RPMI8226 (cell line): ENCODE results near the gene SURF2.

Experiments used
- DNase-seq: peaks from one replicate; pipeline ENCODE4 v3.0.0-alpha.2; 2015

SURF2 gene

DNA sequence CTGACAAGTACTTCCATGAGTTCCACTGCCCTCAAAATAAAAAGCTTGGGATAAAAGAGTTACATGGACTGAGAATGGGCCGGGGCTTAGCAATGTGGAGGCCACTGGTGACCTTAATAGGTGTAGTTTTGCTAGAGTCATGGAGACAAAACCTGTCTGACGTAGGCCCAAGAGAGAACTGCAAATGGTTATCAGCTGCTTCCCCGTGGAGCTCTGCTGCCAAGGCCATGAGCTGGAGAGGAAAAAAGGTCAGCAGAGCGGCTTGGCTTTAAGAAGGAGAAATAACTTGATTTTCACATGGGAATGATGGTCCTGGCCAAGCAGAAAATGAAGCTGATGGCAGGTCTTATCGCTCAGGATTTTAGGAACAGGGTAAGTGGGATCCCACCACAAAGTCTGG lies 16.7 kb upstream of the SURF2 start:
- no peak for DNase-seq

- no peak for DNase-seq
Observed at GRCh38 chr9:133340256-133340655, 16.1 kb upstream of the SURF2 start.

DNA sequence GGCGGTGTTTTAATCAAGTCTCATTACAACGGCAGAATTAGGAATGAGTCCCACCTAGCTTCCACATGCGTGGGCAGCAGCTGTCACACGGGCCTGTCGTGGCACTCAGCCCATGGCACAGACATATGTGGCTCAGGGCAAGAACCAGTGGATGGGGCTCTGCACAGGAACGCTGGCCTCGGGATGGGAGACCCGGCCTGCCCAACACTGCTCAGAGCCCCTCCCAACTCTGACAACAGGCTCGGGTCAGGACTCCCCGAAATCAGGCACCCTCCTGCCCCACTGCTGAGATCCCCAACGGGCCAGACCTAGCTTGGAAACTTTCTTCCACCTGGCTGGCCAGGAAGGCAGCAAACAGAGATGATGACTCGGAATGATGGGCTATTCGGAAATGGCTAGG lies 15.4 kb upstream of the SURF2 start:
- no peak for DNase-seq

- no peak for DNase-seq
Observed at GRCh38 chr9:133341369-133342068, 14.8 kb upstream of the SURF2 start.

DNA sequence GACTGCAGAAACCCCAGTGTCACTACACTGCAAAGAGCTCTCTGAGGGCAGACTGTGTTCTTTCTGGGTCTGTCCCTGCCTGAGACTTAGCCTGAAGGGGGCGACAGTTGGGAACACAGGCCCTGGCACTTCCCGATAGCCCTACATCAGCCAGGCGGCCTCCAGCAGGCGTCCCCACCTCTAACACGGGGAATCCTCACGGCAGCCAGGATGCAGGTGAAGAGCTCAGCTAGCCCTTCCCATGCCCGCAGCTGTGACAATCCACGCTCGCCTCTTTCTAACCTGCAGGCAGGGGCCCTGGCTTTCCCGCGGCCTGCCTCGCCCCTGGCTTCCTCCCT lies 14.3 kb upstream of the SURF2 start:
- no peak for DNase-seq

GRCh38 chr9:133342570-133342969 lies 13.8 kb upstream of the SURF2 start:
- no peak for DNase-seq

DNA sequence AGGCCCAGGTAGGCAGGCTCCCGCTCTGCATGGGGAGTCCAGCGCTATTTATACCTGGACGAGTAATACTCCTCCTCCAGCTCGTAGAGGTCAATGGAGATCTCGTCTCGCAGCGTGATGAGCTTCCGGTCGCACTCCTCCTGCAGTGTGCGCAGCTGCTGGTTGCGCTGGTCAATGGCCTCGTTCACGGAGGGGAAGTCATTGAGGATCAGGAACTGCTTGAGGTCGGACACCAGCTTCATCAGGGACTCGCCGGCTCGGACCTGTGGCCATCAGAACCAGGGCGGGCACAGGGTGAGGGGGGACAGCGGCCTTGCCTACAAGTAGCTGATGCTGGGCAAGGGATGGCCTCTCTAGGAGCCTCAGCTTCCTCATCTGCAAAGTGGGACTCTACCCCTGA lies 12.3 kb upstream of the SURF2 start:
- no peak for DNase-seq

- no peak for DNase-seq
Observed at GRCh38 chr9:133344979-133345378, 11.4 kb upstream of the SURF2 start.

DNA sequence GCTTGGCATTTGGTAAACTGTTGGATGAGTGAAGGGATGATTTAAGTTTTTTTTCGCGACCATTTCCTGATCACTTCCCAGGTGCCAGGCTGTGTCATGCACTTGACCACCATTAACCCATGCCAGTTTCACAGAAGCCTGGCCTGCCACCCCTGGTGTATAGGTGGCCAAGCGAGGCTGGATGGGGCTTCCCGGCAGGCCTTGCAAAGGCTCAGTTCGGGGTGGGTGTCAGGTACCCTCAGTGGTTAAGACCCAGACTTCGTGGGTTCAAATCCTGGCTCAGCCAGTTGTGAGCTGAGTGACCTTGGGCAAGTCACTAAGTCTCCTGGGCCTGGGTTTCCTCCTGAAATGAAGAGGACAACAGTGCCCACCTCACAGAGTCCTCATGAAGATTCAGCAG lies 10.8 kb upstream of the SURF2 start:
- DNase-seq: no peak

- no peak for DNase-seq
Observed at GRCh38 chr9:133346021-133346785, 10.1 kb upstream of the SURF2 start.

DNA sequence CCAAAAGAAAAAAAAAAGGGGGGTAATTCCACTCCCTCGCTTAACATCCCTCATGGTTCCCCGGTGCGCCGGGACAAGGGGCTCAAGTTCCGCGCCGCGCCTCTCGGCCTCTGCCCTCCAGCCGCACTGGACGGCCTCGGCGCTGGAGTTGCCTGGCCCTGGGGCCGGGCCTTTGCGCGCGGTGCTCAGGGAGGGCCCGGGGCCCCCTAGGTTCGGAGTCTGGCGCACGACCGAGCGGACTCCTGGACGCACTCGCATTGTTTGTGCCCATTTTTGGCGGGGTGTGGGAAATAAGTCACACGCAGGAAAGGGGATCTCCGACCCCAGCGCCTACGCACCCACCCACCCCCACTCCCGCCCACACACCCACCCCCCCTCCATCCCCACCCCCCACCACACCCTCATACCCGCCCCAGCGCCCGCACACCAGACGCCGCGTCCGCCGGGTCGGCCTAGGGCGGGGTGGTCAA lies 8.8 kb upstream of the SURF2 start:
- DNase-seq: peak; percentile 68

DNA sequence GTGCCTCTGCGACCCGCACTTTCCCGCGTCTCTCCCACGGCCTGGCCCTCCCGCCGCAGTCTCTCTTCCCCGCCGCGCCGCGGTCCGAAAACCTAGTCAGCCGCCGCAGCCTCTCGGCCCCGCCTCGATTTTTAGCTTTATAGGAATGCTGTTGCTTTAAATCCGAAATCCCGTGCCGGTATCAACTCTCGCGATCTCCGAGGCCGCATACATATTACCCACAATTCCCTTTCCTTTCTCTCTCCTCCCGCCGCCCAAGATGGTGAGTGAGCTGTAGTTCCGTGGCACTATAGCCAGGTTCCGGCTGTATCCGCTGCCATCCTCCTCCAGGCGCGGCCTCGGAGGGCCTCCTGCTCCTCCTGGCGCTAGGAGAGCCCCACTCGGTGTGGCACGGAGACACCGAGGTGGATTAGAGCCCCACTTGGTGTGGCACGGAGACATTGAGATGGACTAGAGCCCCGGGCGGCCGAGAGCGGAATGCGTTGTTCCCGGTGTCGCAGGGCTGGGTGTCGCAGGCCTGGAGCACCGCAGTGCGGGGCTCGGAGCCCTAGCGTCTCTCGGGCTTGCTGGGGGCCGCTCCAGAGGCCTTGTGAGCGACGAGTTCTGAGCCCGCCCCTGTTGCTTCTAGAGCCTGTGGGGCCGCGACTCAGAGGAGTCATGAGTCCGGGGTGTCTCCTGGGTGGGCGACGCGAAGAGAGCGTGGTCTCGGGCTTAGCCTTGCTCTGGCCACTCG lies 8.2 kb upstream of the SURF2 start, which contains the start of the genes MED22 and RPL7A:
MED22 (minus strand) TSS at position 147 of the 733 bp plus-strand sequence. CDS start 1,469 bp downstream, outside the sequence.
RPL7A (plus strand) TSS at position 234 of the 733 bp plus-strand sequence; CDS start at position 260, 26 bp downstream.
- peak; percentile 98 for DNase-seq

GRCh38 chr9:133348718-133349573 lies 7.4 kb upstream of the SURF2 start:
- peak; percentile 28 for DNase-seq

- no peak for DNase-seq
Observed at GRCh38 chr9:133349965-133350616, 6.3 kb upstream of the SURF2 start.

- no peak for DNase-seq
Observed at GRCh38 chr9:133351526-133351907, 4.8 kb upstream of the SURF2 start.

- DNase-seq: peak; percentile 66
Observed at GRCh38 chr9:133351908-133352634, 4.3 kb upstream of the SURF2 start.

- DNase-seq: no peak
Observed at GRCh38 chr9:133352635-133353340, 3.6 kb upstream of the SURF2 start.

DNA sequence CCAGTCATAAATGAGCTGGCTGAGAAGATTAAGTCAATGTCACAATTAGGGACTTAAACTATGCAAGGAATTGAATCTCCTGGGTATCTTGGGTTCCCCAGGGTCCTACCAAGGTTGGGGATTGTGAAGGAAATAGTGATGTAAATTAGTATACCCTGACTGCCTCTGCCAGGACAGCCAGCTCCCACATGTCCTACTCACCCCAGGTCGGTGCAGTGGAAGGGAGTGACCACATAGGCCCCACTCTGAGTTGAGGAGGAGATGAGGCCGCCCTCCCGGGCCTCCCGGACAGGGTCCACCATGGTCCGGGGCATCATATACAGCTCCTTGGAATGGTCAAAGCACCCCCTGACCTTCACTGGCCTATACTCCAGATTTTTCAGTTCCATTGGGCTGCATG lies 2.8 kb upstream of the SURF2 start:
- no peak for DNase-seq

DNA sequence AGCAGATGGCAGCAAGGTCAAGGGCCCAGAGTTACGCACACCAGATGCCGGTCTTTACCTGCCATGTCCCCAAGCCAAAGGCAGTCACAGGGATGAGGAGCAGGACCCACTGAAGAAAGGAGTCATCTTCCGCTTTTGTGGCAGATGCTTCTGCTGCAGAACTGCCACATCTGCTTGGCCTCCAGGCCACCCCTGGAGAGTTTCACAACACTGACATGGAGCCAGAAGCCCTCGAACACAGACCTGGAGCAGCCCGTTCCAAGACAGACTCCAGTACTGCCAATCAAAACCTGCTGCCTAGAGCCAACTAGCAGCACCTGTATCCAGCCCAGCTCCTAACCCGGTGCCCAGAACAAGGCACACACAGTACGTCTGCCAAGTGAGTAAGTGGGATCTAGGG lies 1.6 kb upstream of the SURF2 start:
- DNase-seq: no peak

DNA sequence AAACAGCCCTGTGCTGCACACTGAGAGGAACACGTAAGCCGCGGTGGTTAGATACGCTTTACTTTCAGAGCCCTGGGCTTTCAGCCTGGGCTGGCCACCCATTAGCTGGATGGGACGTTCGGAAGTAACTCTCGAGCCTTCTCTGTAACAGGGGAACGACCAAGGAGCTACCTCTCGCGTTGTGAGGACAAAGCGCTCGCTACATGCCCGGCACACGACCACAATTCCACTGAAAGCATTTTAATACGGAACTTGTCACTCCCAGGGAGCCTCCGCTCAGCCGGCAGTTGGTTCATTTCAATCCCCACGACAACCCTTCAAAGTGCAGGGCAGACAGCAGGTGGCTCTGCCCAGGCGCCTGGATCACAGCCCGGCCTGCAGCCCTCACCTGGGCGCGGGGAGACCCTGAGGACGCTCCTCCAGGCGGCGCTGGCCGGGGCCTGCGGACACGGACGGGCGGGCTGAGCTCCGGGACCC lies 431 bp upstream of the SURF2 start:
- DNase-seq: no peak

- DNase-seq: no peak
Observed at GRCh38 chr9:133357656-133358055, 1.3 kb downstream of the SURF2 start.
